ENCODE data around the gene CFAP77. TPM values are rescaled to one million over a fixed set of nuclear protein-coding genes. Genes with fewer than 3 reads are reported as not detected.

Gene CFAP77
- total and polyA plus RNA-seq, 7 experiments from 2014 or later, result not detected

DNA sequence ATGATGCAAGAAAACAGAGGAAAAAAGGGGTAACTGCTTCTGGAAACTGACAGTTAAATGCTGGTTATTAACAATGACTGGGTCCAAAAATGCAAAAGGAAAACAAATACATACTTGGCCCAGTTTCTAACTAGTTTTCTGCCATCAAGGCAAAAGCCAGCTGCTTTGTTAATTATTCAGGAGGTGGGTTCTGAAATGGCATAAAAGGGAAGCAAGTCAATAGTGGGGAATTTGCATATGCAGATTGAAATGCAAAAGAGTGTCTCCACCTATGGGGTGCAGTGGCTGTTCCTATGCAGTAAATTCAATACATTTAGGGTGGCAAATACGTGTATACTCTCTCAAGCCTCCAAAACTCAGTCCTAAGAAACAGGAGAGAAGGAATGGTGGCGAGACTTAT, 205.8 kb downstream of the CFAP77 start:
- no peak for ATAC-seq
- H3K27me3 ChIP-seq (ENCODE audit: control insufficient read depth in 2 of 2, insufficient read depth in 2 of 2, low read length in 2 of 2), result no peaks in the 10 kb centered on the region
- no peak for DNase-seq
- peaks cover 7 to 92% (median 55%) of the 10 kb centered on the region in 5 donors for H3K36me3 Mint-ChIP-seq
- intact Hi-C loops (cut with micrococcal nuclease), result no loop called here
- no peaks in the 10 kb centered on the region for H3K9me3 ChIP-seq (ENCODE audit: control insufficient read depth in 2 of 3, low read length in 3 of 3)
- H3K4me3 ChIP-seq (ENCODE audit: low read length), result no peak overlapping the region
- H3K9me3 Mint-ChIP-seq, result no peaks in the 10 kb centered on the region
- ChIA-PET POLR2A (no interaction called here), CTCF (no interaction called here)
- H3K4me1 ChIP-seq (ENCODE audit: control insufficient read depth in 2 of 2, insufficient read depth in 2 of 2, low read length in 2 of 2), result no peaks in the 10 kb centered on the region
- no peaks in the 10 kb centered on the region for H3K27me3 Mint-ChIP-seq
- no peak overlapping the region for H3K27ac ChIP-seq (ENCODE audit: low read depth, low read length)
- peaks cover 0 to 10% (median 0%) of the 10 kb centered on the region in 7 donors for H3K4me1 Mint-ChIP-seq
- H3K36me3 ChIP-seq (ENCODE audit: control insufficient read depth in 2 of 3, insufficient read depth in 3 of 3, low read length in 3 of 3), result peaks cover 8 to 85% (median 10%) of the 10 kb centered on the region in 3 experiments
- no peak overlapping the region for H3K4me3 Mint-ChIP-seq
- H3K27ac Mint-ChIP-seq, result no peak overlapping the region

DNA sequence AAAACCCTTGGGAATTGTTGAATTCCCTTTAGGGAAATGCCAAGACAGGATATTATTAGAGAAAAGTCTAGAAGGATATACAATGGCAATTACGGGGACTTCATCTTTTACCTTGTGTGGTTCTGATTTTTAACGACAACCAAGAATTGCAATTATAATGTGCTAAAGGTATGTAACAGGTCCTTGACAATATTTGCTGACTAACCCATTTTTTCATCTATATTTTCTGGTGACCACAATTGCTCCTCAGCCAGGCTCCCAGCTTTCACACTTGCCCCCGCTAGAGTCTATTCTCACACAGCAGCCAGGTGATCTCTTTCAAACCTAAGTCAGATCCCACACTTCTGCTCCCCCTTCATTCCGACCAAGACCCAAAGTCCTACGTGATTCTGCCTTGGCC, 206.7 kb downstream of the CFAP77 start:
- no peak for DNase-seq
- Mint-ChIP-seq H3K4me1 (peaks cover 0 to 10% (median 0%) of the 10 kb centered on the region in 7 donors), H3K36me3 (peaks cover 7 to 88% (median 53%) of the 10 kb centered on the region in 5 donors), H3K4me3 (no peak overlapping the region), H3K9me3 (no peaks in the 10 kb centered on the region), H3K27me3 (no peaks in the 10 kb centered on the region), H3K27ac (no peak overlapping the region)
- Histone ChIP-seq H3K4me3 (ENCODE audit: low read length) (no peak overlapping the region), H3K9me3 (ENCODE audit: control insufficient read depth in 2 of 3, low read length in 3 of 3) (no peaks in the 10 kb centered on the region), H3K27ac (ENCODE audit: low read depth, low read length) (no peak overlapping the region), H3K36me3 (ENCODE audit: control insufficient read depth in 2 of 3, insufficient read depth in 3 of 3, low read length in 3 of 3) (peaks cover 5 to 77% (median 5%) of the 10 kb centered on the region in 3 experiments), H3K27me3 (ENCODE audit: control insufficient read depth in 2 of 2, insufficient read depth in 2 of 2, low read length in 2 of 2) (no peaks in the 10 kb centered on the region), H3K4me1 (ENCODE audit: control insufficient read depth in 2 of 2, insufficient read depth in 2 of 2, low read length in 2 of 2) (no peaks in the 10 kb centered on the region)
- CTCF ChIA-PET, result no interaction called here
- no peak for ATAC-seq
- POLR2A ChIA-PET, result no interaction called here
- intact Hi-C loops (cut with micrococcal nuclease), result no loop called here

DNA sequence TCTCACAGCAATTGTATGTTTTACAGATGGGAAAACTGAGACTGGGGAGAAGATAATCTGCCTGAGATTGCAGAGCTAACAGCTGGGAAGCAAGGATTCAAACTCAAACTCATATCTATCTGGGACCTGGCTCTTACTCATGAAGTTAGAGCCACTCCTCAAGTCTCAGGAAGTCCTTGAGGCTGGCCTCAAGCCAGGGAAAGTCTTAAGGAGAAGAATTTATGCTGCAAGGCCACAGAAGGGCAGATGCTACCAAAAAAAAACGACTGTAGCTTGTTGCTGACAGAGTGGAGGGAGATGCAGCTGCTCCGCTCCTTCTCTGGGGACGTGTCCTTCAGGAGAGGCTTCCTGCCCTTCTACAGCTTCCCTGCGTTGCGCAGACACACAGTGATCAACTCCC, 212.1 kb downstream of the CFAP77 start:
- no peak for DNase-seq
- no peaks in the 10 kb centered on the region for H3K4me1 ChIP-seq (ENCODE audit: control insufficient read depth in 2 of 2, insufficient read depth in 2 of 2, low read length in 2 of 2)
- Mint-ChIP-seq H3K4me1 (peaks cover 0 to under 1% (median 0%) of the 10 kb centered on the region in 7 donors), H3K27ac (no peak overlapping the region), H3K9me3 (no peaks in the 10 kb centered on the region), H3K27me3 (no peaks in the 10 kb centered on the region), H3K36me3 (peaks cover 8 to 80% (median 42%) of the 10 kb centered on the region in 5 donors), H3K4me3 (no peak overlapping the region)
- no peaks in the 10 kb centered on the region for H3K27me3 ChIP-seq (ENCODE audit: control insufficient read depth in 2 of 2, insufficient read depth in 2 of 2, low read length in 2 of 2)
- ChIA-PET CTCF (no interaction called here), POLR2A (interaction anchor here (0.6 kb wide), 1 partner anchor 450 kb away, joined by 5 read pairs; no protein-coding TSS in a partner anchor)
- ATAC-seq, result no peak
- no peaks in the 10 kb centered on the region for H3K9me3 ChIP-seq (ENCODE audit: control insufficient read depth in 2 of 3, low read length in 3 of 3)
- H3K4me3 ChIP-seq (ENCODE audit: low read length), result no peak overlapping the region
- intact Hi-C loops (cut with micrococcal nuclease), result no loop called here
- no peak overlapping the region for H3K27ac ChIP-seq (ENCODE audit: low read depth, low read length)
- H3K36me3 ChIP-seq (ENCODE audit: control insufficient read depth in 2 of 3, insufficient read depth in 3 of 3, low read length in 3 of 3), result peaks cover 0 to 58% (median 0%) of the 10 kb centered on the region in 3 experiments

Other genes with a start within 250 kb of the CFAP77 start
- gene NTNG2, start 248.2 kb upstream of the CFAP77 start, total RNA-seq, result 10 to 100 TPM in 1 of 5 experiments, 1 to 10 TPM in 4; 3.7 to 11.6 (median 6.0) TPM
- 1 to 10 TPM in 1 of 2 donors, under 1 TPM in 1; 0.87 to 1.6 TPM for gene NTNG2, start 248.2 kb upstream of the CFAP77 start, polyA plus RNA-seq
- 10 to 100 TPM; 52.0 to 83.2 (median 70.2) TPM for gene SETX, start 55.2 kb upstream of the CFAP77 start, total RNA-seq
- gene SETX, start 55.2 kb upstream of the CFAP77 start, polyA plus RNA-seq, result 10 to 100 TPM; 29.0 to 32.0 TPM
- gene TTF1, start 3.4 kb upstream of the CFAP77 start, total RNA-seq, result 10 to 100 TPM; 10.6 to 26.0 (median 20.1) TPM
- gene TTF1, start 3.4 kb upstream of the CFAP77 start, polyA plus RNA-seq, result 1 to 10 TPM; 6.3 to 9.8 TPM
- not detected for gene BARHL1, start 172.4 kb downstream of the CFAP77 start, total RNA-seq
- not detected for gene BARHL1, start 172.4 kb downstream of the CFAP77 start, polyA plus RNA-seq

Data from naive thymus-derived CD4-positive, alpha-beta T cell (primary cell).